H1 (cell line): ENCODE data around the gene CNST.

Experiments
- HDAC6 ChIP-seq: IDR thresholded peaks from one replicate; pipeline ENCODE4 v1.7.1; 2012; ENCODE audit warnings: low read depth, mild to moderate bottlenecking, inconsistent platforms, low read length, moderate library complexity
- SP2 ChIP-seq: IDR thresholded peaks from 2 replicates; pipeline ENCODE4 v1.6.1; 2012; ENCODE audit warnings: mild to moderate bottlenecking, low read length, inconsistent platforms

- TF ChIP-seq SP2 (no peak), HDAC6 (no peak)
Observed at GRCh38 chr1:246624091-246624490, 57.8 kb downstream of the CNST start.
